ENCODE results near the gene TJP1. TPM values are rescaled to one million over a fixed set of nuclear protein-coding genes. Genes with fewer than 3 reads are reported as not detected.

Gene TJP1
- polyA plus RNA-seq, 6 donors from 2014 or later: not detected

GRCh38 chr15:29805043-29805707 lies 17.1 kb downstream of the TJP1 start:
- Mint-ChIP-seq H3K4me1 (no peaks in the 10 kb centered on the region), H3K9me3 (peaks cover 2 to 6% (median 3%) of the 10 kb centered on the region in 7 donors), H3K27ac (no peak overlapping the region), H3K36me3 (no peaks in the 10 kb centered on the region), H3K4me3 (no peak overlapping the region), H3K27me3 (peaks cover 30 to 53% (median 52%) of the 10 kb centered on the region in 3 donors)
- no peak for DNase-seq
- no peak for ATAC-seq (ENCODE audit: low read depth in 2 of 2)

- Mint-ChIP-seq H3K27ac (no peak overlapping the region), H3K4me1 (no peaks in the 10 kb centered on the region), H3K36me3 (no peaks in the 10 kb centered on the region), H3K4me3 (no peak overlapping the region), H3K9me3 (peaks cover 0 to 6% (median 3%) of the 10 kb centered on the region in 7 donors), H3K27me3 (peaks cover 27 to 45% (median 40%) of the 10 kb centered on the region in 3 donors)
- DNase-seq (no peak), ATAC-seq (ENCODE audit: low read depth in 2 of 2) (no peak)
Measured at GRCh38 chr15:29802411-29802810, 19.9 kb downstream of the TJP1 start.

GRCh38 chr15:29800491-29801366 lies 21.5 kb downstream of the TJP1 start:
- no peaks in the 10 kb centered on the region for H3K36me3 Mint-ChIP-seq
- H3K27ac Mint-ChIP-seq: no peak overlapping the region
- no peak overlapping the region for H3K4me3 Mint-ChIP-seq
- H3K27me3 Mint-ChIP-seq: peaks cover 22 to 33% (median 31%) of the 10 kb centered on the region in 3 donors
- no peak for DNase-seq
- peaks cover 0 to 7% (median 3%) of the 10 kb centered on the region in 7 donors for H3K9me3 Mint-ChIP-seq
- no peak for ATAC-seq (ENCODE audit: low read depth in 2 of 2)
- H3K4me1 Mint-ChIP-seq: no peaks in the 10 kb centered on the region

GRCh38 chr15:29799859-29800258 lies 22.4 kb downstream of the TJP1 start:
- peaks cover 0 to 8% (median 3%) of the 10 kb centered on the region in 7 donors for H3K9me3 Mint-ChIP-seq

GRCh38 chr15:29795610-29796009 lies 26.7 kb downstream of the TJP1 start:
- no peak overlapping the region for H3K4me3 Mint-ChIP-seq
- H3K27me3 Mint-ChIP-seq: peaks cover 24 to 26% (median 25%) of the 10 kb centered on the region in 3 donors
- peaks cover 0 to 9% (median 7%) of the 10 kb centered on the region in 7 donors for H3K9me3 Mint-ChIP-seq
- no peaks in the 10 kb centered on the region for H3K36me3 Mint-ChIP-seq
- no peak overlapping the region for H3K27ac Mint-ChIP-seq
- no peaks in the 10 kb centered on the region for H3K4me1 Mint-ChIP-seq
- ATAC-seq (ENCODE audit: low read depth in 2 of 2): no peak
- DNase-seq: no peak

More at GRCh38 chr15:29799859-29800258, 22.4 kb downstream of the TJP1 start:
- no peaks in the 10 kb centered on the region for H3K4me1 Mint-ChIP-seq
- H3K27me3 Mint-ChIP-seq: peaks cover 18 to 28% (median 26%) of the 10 kb centered on the region in 3 donors
- H3K27ac Mint-ChIP-seq: no peak overlapping the region
- no peaks in the 10 kb centered on the region for H3K36me3 Mint-ChIP-seq
- H3K4me3 Mint-ChIP-seq: no peak overlapping the region
- DNase-seq (no peak), ATAC-seq (ENCODE audit: low read depth in 2 of 2) (no peak)

GRCh38 chr15:29792426-29793159 lies 29.7 kb downstream of the TJP1 start:
- DNase-seq (no peak), ATAC-seq (ENCODE audit: low read depth in 2 of 2) (no peak)
- no peak overlapping the region for H3K27ac Mint-ChIP-seq
- H3K27me3 Mint-ChIP-seq: peaks cover 22 to 25% (median 24%) of the 10 kb centered on the region in 3 donors
- H3K9me3 Mint-ChIP-seq: peaks cover 0 to 17% (median 7%) of the 10 kb centered on the region in 7 donors
- H3K4me1 Mint-ChIP-seq: no peaks in the 10 kb centered on the region
- no peak overlapping the region for H3K4me3 Mint-ChIP-seq
- no peaks in the 10 kb centered on the region for H3K36me3 Mint-ChIP-seq

- Mint-ChIP-seq H3K9me3 (peaks cover 0 to 24% (median 6%) of the 10 kb centered on the region in 7 donors), H3K4me3 (no peak overlapping the region), H3K36me3 (no peaks in the 10 kb centered on the region), H3K27me3 (peaks cover 17 to 20% (median 18%) of the 10 kb centered on the region in 3 donors), H3K27ac (peak overlapping the region in 1 of 6 donors; percentile 65), H3K4me1 (no peaks in the 10 kb centered on the region)
- DNase-seq (no peak), ATAC-seq (ENCODE audit: low read depth in 2 of 2) (no peak)
Measured at GRCh38 chr15:29790607-29791006, 31.7 kb downstream of the TJP1 start.

- no peak for ATAC-seq (ENCODE audit: low read depth in 2 of 2)
- H3K27ac Mint-ChIP-seq: no peak overlapping the region
- no peaks in the 10 kb centered on the region for H3K36me3 Mint-ChIP-seq
- peaks cover 0 to 31% (median 6%) of the 10 kb centered on the region in 7 donors for H3K9me3 Mint-ChIP-seq
- peaks cover 16 to 18% (median 16%) of the 10 kb centered on the region in 3 donors for H3K27me3 Mint-ChIP-seq
- no peak for DNase-seq
- H3K4me3 Mint-ChIP-seq: no peak overlapping the region
- no peaks in the 10 kb centered on the region for H3K4me1 Mint-ChIP-seq
Measured at GRCh38 chr15:29789871-29790270, 32.4 kb downstream of the TJP1 start.

- Mint-ChIP-seq H3K27me3 (peaks cover 6 to 14% (median 10%) of the 10 kb centered on the region in 3 donors), H3K27ac (no peak overlapping the region), H3K9me3 (peaks cover 0 to 34% (median 4%) of the 10 kb centered on the region in 7 donors), H3K4me1 (no peaks in the 10 kb centered on the region), H3K4me3 (no peak overlapping the region), H3K36me3 (no peaks in the 10 kb centered on the region)
- ATAC-seq (ENCODE audit: low read depth in 2 of 2): no peak
- no peak for DNase-seq
Measured at GRCh38 chr15:29788433-29789034, 33.7 kb downstream of the TJP1 start.

GRCh38 chr15:29787767-29788166 lies 34.5 kb downstream of the TJP1 start:
- Mint-ChIP-seq H3K27me3 (peaks cover 0 to 9% (median 4%) of the 10 kb centered on the region in 3 donors), H3K27ac (no peak overlapping the region), H3K4me3 (no peak overlapping the region), H3K4me1 (no peaks in the 10 kb centered on the region), H3K9me3 (peaks cover 0 to 34% (median 5%) of the 10 kb centered on the region in 7 donors), H3K36me3 (no peaks in the 10 kb centered on the region)
- DNase-seq (no peak), ATAC-seq (ENCODE audit: low read depth in 2 of 2) (no peak)

- Mint-ChIP-seq H3K4me1 (no peaks in the 10 kb centered on the region), H3K27ac (no peak overlapping the region), H3K27me3 (peaks cover 0 to 5% (median 0%) of the 10 kb centered on the region in 3 donors), H3K9me3 (peaks cover 0 to 37% (median 6%) of the 10 kb centered on the region in 7 donors), H3K4me3 (no peak overlapping the region), H3K36me3 (no peaks in the 10 kb centered on the region)
- DNase-seq (no peak), ATAC-seq (ENCODE audit: low read depth in 2 of 2) (no peak)
Measured at GRCh38 chr15:29785642-29786041, 36.6 kb downstream of the TJP1 start.

- no peaks in the 10 kb centered on the region for H3K36me3 Mint-ChIP-seq
- H3K27me3 Mint-ChIP-seq: peaks cover 0 to 5% (median 0%) of the 10 kb centered on the region in 3 donors
- H3K4me1 Mint-ChIP-seq: no peaks in the 10 kb centered on the region
- no peak for ATAC-seq (ENCODE audit: low read depth in 2 of 2)
- H3K4me3 Mint-ChIP-seq: no peak overlapping the region
- no peak overlapping the region for H3K27ac Mint-ChIP-seq
- peaks cover 0 to 42% (median 6%) of the 10 kb centered on the region in 7 donors for H3K9me3 Mint-ChIP-seq
- DNase-seq: no peak
Measured at GRCh38 chr15:29785136-29785535, 37.1 kb downstream of the TJP1 start.

- Mint-ChIP-seq H3K27me3 (peaks cover 0 to 8% (median 0%) of the 10 kb centered on the region in 3 donors), H3K4me3 (no peak overlapping the region), H3K27ac (no peak overlapping the region), H3K4me1 (no peaks in the 10 kb centered on the region), H3K36me3 (no peaks in the 10 kb centered on the region), H3K9me3 (peaks cover 0 to 49% (median 6%) of the 10 kb centered on the region in 7 donors)
- no peak for ATAC-seq (ENCODE audit: low read depth in 2 of 2)
- no peak for DNase-seq
Measured at GRCh38 chr15:29784413-29784812, 37.9 kb downstream of the TJP1 start.

Data from naive B cell (primary cell).